GM12878 (cell line): ENCODE results near the gene OOSP3. TPM values are rescaled to one million over a fixed set of nuclear protein-coding genes. Genes with fewer than 3 reads are reported as not detected.

Experiments used
- ATAC-seq: fragments of 200-7000 bp; cut with Tn5 transposase; 3 replicates; pipeline ENCODE4 v1.9.1; 2020; ENCODE audit warnings: mild to moderate bottlenecking, moderate library complexity
- BruUV-seq: library from RNA; stranded (reverse); fragments of 400-500 nt; replicated peaks from 2 replicates; lab custom pipeline; 2021; lab: Mats Ljungman, UMichigan
- CTCF ChIA-PET: fragments of 300-600 bp; sonication (Branson Sonifier 250); formaldehyde crosslinking; extraction: SDS; loops from one replicate; lab custom pipeline; 2021; ENCODE audit warnings: inconsistent platforms; lab: Yijun Ruan, JAX
- POLR2A ChIA-PET: fragments of 350-600 bp; formaldehyde crosslinking; extraction: SDS; loops from one replicate; lab custom pipeline; 2021; ENCODE audit warnings: inconsistent platforms; lab: Charles Lee
- RAD21 ChIA-PET: fragments of 300-600 bp; sonication (Branson Sonifier 250); formaldehyde crosslinking; loops from one replicate; lab custom pipeline; 2023; ENCODE audit warnings: antibody characterized with exemption; ENCODE audit not compliant: unreplicated experiment; lab: Charles Lee
- SMC1A ChIA-PET: fragments of 300-600 bp; sonication (Branson Sonifier 250); formaldehyde crosslinking; loops from one replicate; lab custom pipeline; 2023; ENCODE audit not compliant: unreplicated experiment, uncharacterized antibody; lab: Charles Lee
- DNase-seq: peaks from one replicate; pipeline ENCODE4 v3.0.0-alpha.2; 2011; ENCODE audit warnings: low read depth, low spot score
- FAIRE-seq: peaks from 3 replicates; lab custom pipeline; 2011; peaks lifted over from hg19 to GRCh38; lab: Jason Lieb, UNC
- H2AFZ ChIP-seq: 2 replicates; pipeline ENCODE4 v1.6.0; 2011; ENCODE audit warnings: low read depth, low read length, control low read depth; ENCODE audit not compliant: control insufficient read depth
- H3K27ac ChIP-seq: 2 replicates; pipeline ENCODE4 v1.5.1; 2011; ENCODE audit warnings: control low read depth; ENCODE audit not compliant: control insufficient read depth, insufficient read depth
- H3K27me3 ChIP-seq, 2 experiments: replicated peaks in 1 of 2; 2 replicates each; pipeline versions ENCODE4 v1.6.0 to v1.6.1; 2011; ENCODE audit warnings: low read length in 1 of 2; ENCODE audit not compliant: control insufficient read depth in 2 of 2, insufficient read depth in 2 of 2
- H3K36me3 ChIP-seq, 2 experiments: 2 replicates each; pipeline ENCODE4 v1.5.1; 2011; ENCODE audit warnings: low read length in 1 of 2; ENCODE audit not compliant: control insufficient read depth in 2 of 2, insufficient read depth in 2 of 2
- H3K4me1 ChIP-seq: 2 replicates; pipeline ENCODE4 v1.6.1; 2011; ENCODE audit warnings: mild to moderate bottlenecking, low read length, moderate library complexity, mixed read lengths; ENCODE audit not compliant: control insufficient read depth, insufficient read depth
- H3K4me2 ChIP-seq: 2 replicates; pipeline ENCODE4 v1.6.0; 2011; ENCODE audit warnings: control low read depth; ENCODE audit not compliant: control insufficient read depth, insufficient read depth
- H3K4me3 ChIP-seq: fragments of 200-600 bp; sonication (generic); 2 replicates; pipeline ENCODE4 v1.5.1; 2016
- H3K79me2 ChIP-seq: 2 replicates; pipeline ENCODE4 v1.6.0; 2011; ENCODE audit warnings: low read length; ENCODE audit not compliant: control insufficient read depth, insufficient read depth
- H3K9ac ChIP-seq: 2 replicates; pipeline ENCODE4 v1.8.0; 2011; ENCODE audit warnings: low read length, control low read depth, mixed read lengths; ENCODE audit not compliant: control insufficient read depth, insufficient read depth
- H3K9me3 ChIP-seq: replicated peaks from 3 replicates; pipeline ENCODE4 v1.5.1; 2011; ENCODE audit warnings: mild to moderate bottlenecking, low read length; ENCODE audit not compliant: control insufficient read depth, insufficient read depth
- H4K20me1 ChIP-seq: 2 replicates; pipeline ENCODE4 v1.6.0; 2011; ENCODE audit not compliant: control insufficient read depth, insufficient read depth
- BMI1 ChIP-seq: fragments of 450-650 bp; IDR thresholded peaks from 2 replicates; pipeline ENCODE4 v1.6.1; 2016; ENCODE audit warnings: mild to moderate bottlenecking, moderate library complexity, borderline replicate concordance
- CHD4 ChIP-seq: fragments of 200-600 bp; sonication (generic); IDR thresholded peaks from 2 replicates; pipeline ENCODE4 v1.6.1; 2016; ENCODE audit warnings: mild to moderate bottlenecking
- EGR1 ChIP-seq, 2 experiments: IDR thresholded peaks; 1 replicate in 1 of 2; 2 replicates in 1 of 2; pipeline ENCODE4 v1.6.1; 2011 to 2012; ENCODE audit warnings: low read depth in 2 of 2, low read length in 2 of 2, borderline replicate concordance in 1 of 2, mild to moderate bottlenecking in 1 of 2, moderate library complexity in 1 of 2
- FOXK2 ChIP-seq: fragments of 450-650 bp; IDR thresholded peaks from 2 replicates; pipeline ENCODE4 v1.6.1; 2017; ENCODE audit warnings: mild to moderate bottlenecking, moderate library complexity
- FOXM1 ChIP-seq: IDR thresholded peaks from 2 replicates; pipeline ENCODE4 v1.6.1; 2012; ENCODE audit warnings: low read depth, mild to moderate bottlenecking, inconsistent platforms, low read length, moderate library complexity
- NFXL1 ChIP-seq: fragments of 450-650 bp; IDR thresholded peaks from 2 replicates; pipeline ENCODE4 v1.6.1; 2017; ENCODE audit warnings: antibody characterized with exemption, mild to moderate bottlenecking, borderline replicate concordance
- PAX8 ChIP-seq: fragments of 450-650 bp; IDR thresholded peaks from 2 replicates; pipeline ENCODE4 v1.6.1; 2017; ENCODE audit warnings: mild to moderate bottlenecking, moderate library complexity
- SMAD5 ChIP-seq: IDR thresholded peaks from 2 replicates; pipeline ENCODE4 v1.6.1; 2016; ENCODE audit warnings: antibody characterized with exemption, low read depth
- SUPT20H ChIP-seq: IDR thresholded peaks from 2 replicates; pipeline ENCODE4 v1.6.1; 2011; ENCODE audit warnings: low read depth, mild to moderate bottlenecking, low read length, moderate library complexity, borderline replicate concordance; ENCODE audit not compliant: control insufficient read depth
- WRNIP1 ChIP-seq: IDR thresholded peaks from 2 replicates; pipeline ENCODE4 v1.6.1; 2011; ENCODE audit warnings: low read depth, low read length, improper control_type of control experiment, borderline replicate concordance
- in situ Hi-C: fragments of 300-500 bp; cut with MboI; formaldehyde crosslinking; loops from 9 replicates; pipeline ENCODE4 v1.14.3; 2018; ENCODE audit warnings: mixed read lengths
- intact Hi-C: fragments of 100-400 bp; cut with micrococcal nuclease; formaldehyde crosslinking; loops from one replicate; pipeline ENCODE4 v1.14.2; 2022; ENCODE audit not compliant: unreplicated experiment
- polyA plus RNA-seq, 11 experiments: library from polyadenylated mRNA; depleted of rRNA in 4 of 11; unstranded in 6 of 11; stranded (reverse) in 5 of 11; fragments of >200 nt; fragmentation: Nextera tagmentation in 4 of 11; fragmentation: Illumina TruSeq in 1 of 11; extraction: Ambion mirVana in 4 of 11; extraction: Trizol in 1 of 11; gene quantifications; 1 replicate in 1 of 11; 2 replicates in 10 of 11; pipeline versions ENCODE4 v1.2.1 to v1.2.3, GENCODE V29; 2011 to 2016; ENCODE audit warnings: inconsistent platforms in 2 of 11, missing spikeins in 2 of 11, low read depth in 1 of 11
- total RNA-seq, 4 experiments: library from RNA; depleted of rRNA in 3 of 4; stranded (reverse); fragments of >200 nt in 3 of 4; fragmentation: Illumina TruSeq in 1 of 4; extraction: Trizol in 1 of 4; gene quantifications; 2 replicates each; pipeline versions ENCODE4 v1.2.1 to v1.2.3, GENCODE V29; 2013 to 2021
- TF ChIP-seq, protein P1 (sequence below): fragments of 150-350 bp; IDR thresholded peaks from 2 replicates; pipeline ENCODE4 v1.6.1; 2016; ENCODE audit warnings: low read depth, low read length
- TF ChIP-seq, protein P2 (sequence below): fragments of 450-650 bp; IDR thresholded peaks from 2 replicates; pipeline ENCODE4 v1.6.1; 2017; ENCODE audit warnings: antibody characterized with exemption, mild to moderate bottlenecking, moderate library complexity

The OOSP3 gene
- total and polyA plus RNA-seq, 10 of the 15 experiments (the other 5 are each of a cell fraction or from before 2014, with no cell fraction given): 0.07 TPM; not detected in 9

DNA sequence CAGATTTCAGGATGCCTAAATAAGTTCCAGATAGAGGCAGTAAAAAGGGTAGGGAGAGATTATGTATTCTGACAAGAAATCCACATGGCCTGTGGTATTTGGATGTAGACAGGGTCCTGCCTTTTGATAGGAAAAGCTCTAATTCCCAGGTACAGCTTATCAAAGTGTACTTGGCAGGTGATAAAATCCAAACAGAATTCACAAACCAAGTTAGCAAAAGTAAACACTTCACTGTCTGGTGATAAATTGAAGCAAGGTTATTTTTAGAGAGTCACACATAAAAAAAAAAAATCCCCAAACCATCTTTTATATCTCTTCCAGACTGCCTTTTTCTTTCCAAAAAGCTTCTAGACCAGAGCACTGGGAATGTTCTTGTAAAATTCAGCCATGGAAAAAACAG lies 39.0 kb upstream of the OOSP3 start:
- no peak overlapping the region for H3K9ac ChIP-seq
- H3K9me3 ChIP-seq: no peaks in the 10 kb centered on the region
- FAIRE-seq (no peak), DNase-seq (no peak), ATAC-seq (no peak)
- no peaks in the 10 kb centered on the region for H3K27me3 ChIP-seq
- intact Hi-C loops (no loop called here), in situ Hi-C loops (no loop called here)
- no peaks in the 10 kb centered on the region for H4K20me1 ChIP-seq
- H3K36me3 ChIP-seq: no peaks in the 10 kb centered on the region
- ChIA-PET RAD21 (no interaction called here), CTCF (no interaction called here), SMC1A (no interaction called here), POLR2A (no interaction called here)
- no TSS peak for BruUV-seq
- H3K4me1 ChIP-seq: no peaks in the 10 kb centered on the region
- H3K27ac ChIP-seq: no peak overlapping the region
- H3K4me2 ChIP-seq: no peak overlapping the region
- H2AFZ ChIP-seq: no peak overlapping the region
- H3K79me2 ChIP-seq: no peaks in the 10 kb centered on the region
- no peak overlapping the region for H3K4me3 ChIP-seq
- no peak for TF ChIP-seq NFXL1
- no peak for TF ChIP-seq PAX8
- TF ChIP-seq, protein P1, sequence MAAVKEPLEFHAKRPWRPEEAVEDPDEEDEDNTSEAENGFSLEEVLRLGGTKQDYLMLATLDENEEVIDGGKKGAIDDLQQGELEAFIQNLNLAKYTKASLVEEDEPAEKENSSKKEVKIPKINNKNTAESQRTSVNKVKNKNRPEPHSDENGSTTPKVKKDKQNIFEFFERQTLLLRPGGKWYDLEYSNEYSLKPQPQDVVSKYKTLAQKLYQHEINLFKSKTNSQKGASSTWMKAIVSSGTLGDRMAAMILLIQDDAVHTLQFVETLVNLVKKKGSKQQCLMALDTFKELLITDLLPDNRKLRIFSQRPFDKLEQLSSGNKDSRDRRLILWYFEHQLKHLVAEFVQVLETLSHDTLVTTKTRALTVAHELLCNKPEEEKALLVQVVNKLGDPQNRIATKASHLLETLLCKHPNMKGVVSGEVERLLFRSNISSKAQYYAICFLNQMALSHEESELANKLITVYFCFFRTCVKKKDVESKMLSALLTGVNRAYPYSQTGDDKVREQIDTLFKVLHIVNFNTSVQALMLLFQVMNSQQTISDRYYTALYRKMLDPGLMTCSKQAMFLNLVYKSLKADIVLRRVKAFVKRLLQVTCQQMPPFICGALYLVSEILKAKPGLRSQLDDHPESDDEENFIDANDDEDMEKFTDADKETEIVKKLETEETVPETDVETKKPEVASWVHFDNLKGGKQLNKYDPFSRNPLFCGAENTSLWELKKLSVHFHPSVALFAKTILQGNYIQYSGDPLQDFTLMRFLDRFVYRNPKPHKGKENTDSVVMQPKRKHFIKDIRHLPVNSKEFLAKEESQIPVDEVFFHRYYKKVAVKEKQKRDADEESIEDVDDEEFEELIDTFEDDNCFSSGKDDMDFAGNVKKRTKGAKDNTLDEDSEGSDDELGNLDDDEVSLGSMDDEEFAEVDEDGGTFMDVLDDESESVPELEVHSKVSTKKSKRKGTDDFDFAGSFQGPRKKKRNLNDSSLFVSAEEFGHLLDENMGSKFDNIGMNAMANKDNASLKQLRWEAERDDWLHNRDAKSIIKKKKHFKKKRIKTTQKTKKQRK: no peak
- no peak for TF ChIP-seq WRNIP1
- TF ChIP-seq, protein P2, sequence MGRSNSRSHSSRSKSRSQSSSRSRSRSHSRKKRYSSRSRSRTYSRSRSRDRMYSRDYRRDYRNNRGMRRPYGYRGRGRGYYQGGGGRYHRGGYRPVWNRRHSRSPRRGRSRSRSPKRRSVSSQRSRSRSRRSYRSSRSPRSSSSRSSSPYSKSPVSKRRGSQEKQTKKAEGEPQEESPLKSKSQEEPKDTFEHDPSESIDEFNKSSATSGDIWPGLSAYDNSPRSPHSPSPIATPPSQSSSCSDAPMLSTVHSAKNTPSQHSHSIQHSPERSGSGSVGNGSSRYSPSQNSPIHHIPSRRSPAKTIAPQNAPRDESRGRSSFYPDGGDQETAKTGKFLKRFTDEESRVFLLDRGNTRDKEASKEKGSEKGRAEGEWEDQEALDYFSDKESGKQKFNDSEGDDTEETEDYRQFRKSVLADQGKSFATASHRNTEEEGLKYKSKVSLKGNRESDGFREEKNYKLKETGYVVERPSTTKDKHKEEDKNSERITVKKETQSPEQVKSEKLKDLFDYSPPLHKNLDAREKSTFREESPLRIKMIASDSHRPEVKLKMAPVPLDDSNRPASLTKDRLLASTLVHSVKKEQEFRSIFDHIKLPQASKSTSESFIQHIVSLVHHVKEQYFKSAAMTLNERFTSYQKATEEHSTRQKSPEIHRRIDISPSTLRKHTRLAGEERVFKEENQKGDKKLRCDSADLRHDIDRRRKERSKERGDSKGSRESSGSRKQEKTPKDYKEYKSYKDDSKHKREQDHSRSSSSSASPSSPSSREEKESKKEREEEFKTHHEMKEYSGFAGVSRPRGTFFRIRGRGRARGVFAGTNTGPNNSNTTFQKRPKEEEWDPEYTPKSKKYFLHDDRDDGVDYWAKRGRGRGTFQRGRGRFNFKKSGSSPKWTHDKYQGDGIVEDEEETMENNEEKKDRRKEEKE: no peak
- no peak for TF ChIP-seq EGR1 (IDR thresholded peaks at IDR 0.05; ENCODE audit: borderline replicate concordance in 1 of 2, low read depth in 2 of 2, low read length in 2 of 2)
- TF ChIP-seq FOXM1: no peak
- no peak for TF ChIP-seq CHD4
- no peak for TF ChIP-seq SMAD5
- no peak for TF ChIP-seq FOXK2
- TF ChIP-seq SUPT20H: no peak
- TF ChIP-seq BMI1: no peak
